ENCODE data around the gene EIF4G1.

EIF4G1 gene

GRCh38 chr3:184314700-184315542 is 515 bp downstream of the EIF4G1 start:
- TF ChIP-seq TCF12 (IDR thresholded peaks at IDR 0.05; ENCODE audit: low read depth) (peak; percentile 57; the same call in 1 of the 2 replicates), ZBTB7A (IDR thresholded peaks at IDR 0.05; ENCODE audit: low read depth) (no peak; the same call in 1 of the 2 replicates), FOXM1 (IDR thresholded peaks at IDR 0.05; ENCODE audit: borderline replicate concordance, low read depth) (no peak), TEAD4 (IDR thresholded peaks at IDR 0.05) (peak; percentile 0), YY1 (IDR thresholded peaks at IDR 0.05; ENCODE audit: low read depth) (peak; percentile 7; the same call in 1 of the 2 replicates), MAX (IDR thresholded peaks at IDR 0.05) (no peak; the same call in none of the 2 replicates), EGR1 (IDR thresholded peaks at IDR 0.05) (no peak), TAF1 (IDR thresholded peaks at IDR 0.05; ENCODE audit: low read depth) (peak; percentile 54), USF1 (IDR thresholded peaks at IDR 0.05) (no peak; the same call in 1 of the 2 replicates), EP300 (IDR thresholded peaks at IDR 0.05; ENCODE audit: borderline replicate concordance) (no peak), CREB1 (IDR thresholded peaks at IDR 0.05; ENCODE audit: low read depth) (no peak), REST (IDR thresholded peaks at IDR 0.05; ENCODE audit: low read depth) (no peak), CEBPB (IDR thresholded peaks at IDR 0.05) (no peak), RAD21 (IDR thresholded peaks at IDR 0.05; ENCODE audit: low read depth) (no peak), NFIC (IDR thresholded peaks at IDR 0.05) (peak; percentile 60)

GRCh38 chr3:184315543-184315867 is 1.1 kb downstream of the EIF4G1 start:
- TF ChIP-seq EP300 (IDR thresholded peaks at IDR 0.05; ENCODE audit: borderline replicate concordance) = no peak
- no peak for TF ChIP-seq RAD21 (IDR thresholded peaks at IDR 0.05; ENCODE audit: low read depth)
- TF ChIP-seq NFIC (IDR thresholded peaks at IDR 0.05) = no peak
- no peak; the same call in 1 of the 2 replicates for TF ChIP-seq MAX (IDR thresholded peaks at IDR 0.05)
- TF ChIP-seq TCF12 (IDR thresholded peaks at IDR 0.05; ENCODE audit: low read depth) = no peak
- no peak; the same call in 1 of the 2 replicates for TF ChIP-seq TAF1 (IDR thresholded peaks at IDR 0.05; ENCODE audit: low read depth)
- TF ChIP-seq TEAD4 (IDR thresholded peaks at IDR 0.05) = no peak
- TF ChIP-seq FOXM1 (IDR thresholded peaks at IDR 0.05; ENCODE audit: borderline replicate concordance, low read depth) = no peak
- TF ChIP-seq ZBTB7A (IDR thresholded peaks at IDR 0.05; ENCODE audit: low read depth) = no peak
- TF ChIP-seq USF1 (IDR thresholded peaks at IDR 0.05) = no peak
- no peak for TF ChIP-seq EGR1 (IDR thresholded peaks at IDR 0.05)
- no peak for TF ChIP-seq REST (IDR thresholded peaks at IDR 0.05; ENCODE audit: low read depth)
- TF ChIP-seq CEBPB (IDR thresholded peaks at IDR 0.05) = no peak
- no peak for TF ChIP-seq YY1 (IDR thresholded peaks at IDR 0.05; ENCODE audit: low read depth)

GRCh38 chr3:184315871-184316661 is 1.7 kb downstream of the EIF4G1 start:
- TF ChIP-seq TEAD4 (IDR thresholded peaks at IDR 0.05) (no peak), MAX (IDR thresholded peaks at IDR 0.05) (no peak), ZBTB7A (IDR thresholded peaks at IDR 0.05; ENCODE audit: low read depth) (no peak), USF1 (IDR thresholded peaks at IDR 0.05) (no peak), EP300 (IDR thresholded peaks at IDR 0.05; ENCODE audit: borderline replicate concordance) (no peak), YY1 (IDR thresholded peaks at IDR 0.05; ENCODE audit: low read depth) (no peak), NFIC (IDR thresholded peaks at IDR 0.05) (no peak), EGR1 (IDR thresholded peaks at IDR 0.05) (no peak), CEBPB (IDR thresholded peaks at IDR 0.05) (no peak), RAD21 (IDR thresholded peaks at IDR 0.05; ENCODE audit: low read depth) (no peak), CREB1 (IDR thresholded peaks at IDR 0.05; ENCODE audit: low read depth) (no peak)

GRCh38 chr3:184316792-184317191 is 2.4 kb downstream of the EIF4G1 start:
- TF ChIP-seq RAD21 (IDR thresholded peaks at IDR 0.05; ENCODE audit: low read depth) (no peak), YY1 (IDR thresholded peaks at IDR 0.05; ENCODE audit: low read depth) (no peak), TAF1 (IDR thresholded peaks at IDR 0.05; ENCODE audit: low read depth) (no peak), EP300 (IDR thresholded peaks at IDR 0.05; ENCODE audit: borderline replicate concordance) (no peak), ZBTB7A (IDR thresholded peaks at IDR 0.05; ENCODE audit: low read depth) (no peak), CEBPB (IDR thresholded peaks at IDR 0.05) (no peak), NFIC (IDR thresholded peaks at IDR 0.05) (no peak), TEAD4 (IDR thresholded peaks at IDR 0.05) (no peak)
